PC-9 (cell line): ENCODE results near the gene ZNF613. TPM values are rescaled to one million over a fixed set of nuclear protein-coding genes. Genes with fewer than 3 reads are reported as not detected.
A peak's percentile ranks its signal among the peaks of the same experiment; 100 is the strongest.

ENCODE experiments used
- Bru-seq: library from RNA; stranded (reverse); fragments of 400-500 nt; gene quantifications from one replicate; lab custom pipeline; 2021; lab: Mats Ljungman, UMichigan
- BruChase-seq, 2 experiments: library from RNA; stranded (reverse); fragments of 400-500 nt; gene quantifications; one replicate each; lab custom pipeline; 2021; lab: Mats Ljungman, UMichigan
- BruUV-seq: library from RNA; stranded (reverse); fragments of 400-500 nt; replicated peaks from 2 replicates; lab custom pipeline; 2021; lab: Mats Ljungman, UMichigan
- CTCF ChIA-PET: fragments of 300-600 bp; sonication (Branson Sonifier 250); formaldehyde crosslinking; loops from one replicate; lab custom pipeline; 2022; ENCODE audit warnings: antibody characterized with exemption; lab: Charles Lee
- POLR2A ChIA-PET: fragments of 300-600 bp; sonication (Branson Sonifier 250); formaldehyde crosslinking; loops from one replicate; lab custom pipeline; 2022; ENCODE audit warnings: antibody characterized with exemption; ENCODE audit not compliant: unreplicated experiment; lab: Charles Lee
- DNase-seq, 2 experiments: peaks; one replicate each; pipeline versions ENCODE4 v3.0.0 to v3.0.0-alpha.2; 2015 to 2022; ENCODE audit warnings: mixed read lengths in 1 of 2
- H2AFZ ChIP-seq: fragments of 200-600 bp; sonication (generic); 2 replicates; pipeline ENCODE4 v1.8.1; 2017; ENCODE audit warnings: antibody characterized with exemption
- H3F3A ChIP-seq: fragments of 200-600 bp; sonication (generic); 2 replicates; pipeline ENCODE4 v1.8.1; 2017; ENCODE audit warnings: antibody characterized with exemption, mild to moderate bottlenecking, low read depth; ENCODE audit not compliant: insufficient read depth
- H3K27ac ChIP-seq: fragments of 200-600 bp; sonication (generic); 2 replicates; pipeline ENCODE4 v1.6.1; 2016; ENCODE audit warnings: mixed run types
- H3K27me3 ChIP-seq: fragments of 200-600 bp; sonication (generic); 2 replicates; pipeline ENCODE4 v1.6.1; 2016; ENCODE audit warnings: low read depth, mixed run types; ENCODE audit not compliant: insufficient read depth
- H3K36me3 ChIP-seq: fragments of 200-600 bp; sonication (generic); 2 replicates; pipeline ENCODE4 v1.6.1; 2016; ENCODE audit warnings: low read depth, mixed run types
- H3K4me1 ChIP-seq: fragments of 200-600 bp; sonication (generic); replicated peaks from 2 replicates; pipeline ENCODE4 v1.6.1; 2016; ENCODE audit warnings: mixed run types; ENCODE audit not compliant: insufficient read depth
- H3K4me2 ChIP-seq: fragments of 200-600 bp; sonication (generic); 2 replicates; pipeline ENCODE4 v1.6.1; 2017; ENCODE audit warnings: mixed run types
- H3K4me3 ChIP-seq: fragments of 200-600 bp; sonication (generic); 2 replicates; pipeline ENCODE4 v1.6.1; 2016; ENCODE audit warnings: mixed run types
- H3K79me2 ChIP-seq: fragments of 200-600 bp; sonication (generic); 2 replicates; pipeline ENCODE4 v1.6.1; 2017; ENCODE audit warnings: low read depth, mixed run types
- H3K9me2 ChIP-seq: fragments of 200-600 bp; sonication (generic); 2 replicates; pipeline ENCODE4 v1.8.1; 2017; ENCODE audit warnings: mild to moderate bottlenecking; ENCODE audit not compliant: insufficient read depth
- H3K9me3 ChIP-seq: fragments of 200-600 bp; sonication (generic); 2 replicates; pipeline ENCODE4 v1.8.1; 2016; ENCODE audit warnings: low read depth; ENCODE audit not compliant: insufficient read depth
- H4K20me1 ChIP-seq: fragments of 200-600 bp; sonication (generic); 2 replicates; pipeline ENCODE4 v1.8.1; 2017; ENCODE audit not compliant: insufficient read depth
- CTCF ChIP-seq: fragments of 200-600 bp; sonication (generic); conservative IDR thresholded peaks from 2 replicates; pipeline ENCODE4 v1.6.1; 2017; ENCODE audit warnings: mixed run types, antibody characterized with exemption, mild to moderate bottlenecking, moderate library complexity
- EZH2 ChIP-seq: fragments of 200-600 bp; sonication (generic); IDR thresholded peaks from 2 replicates; pipeline ENCODE4 v1.8.0; 2017; ENCODE audit warnings: antibody characterized with exemption, low read depth
- intact Hi-C: fragments of 100-400 bp; cut with micrococcal nuclease; formaldehyde crosslinking; loops from one replicate; pipeline ENCODE4 v1.10.0; 2022; ENCODE audit not compliant: unreplicated experiment
- long read RNA-seq: library from polyadenylated mRNA; stranded (forward); transcript quantifications from one replicate; pipeline ENCODE4 v2.0.0, GENCODE V29; 2022
- total RNA-seq: library from RNA; stranded (reverse); gene quantifications from 2 replicates; pipeline ENCODE4 v1.2.3, GENCODE V29; 2021

The ZNF613 gene
- total RNA-seq: 4.8 and 5.6 TPM in 2 replicates
- Bru-seq, nascent RNA: percentile 64 among the genes with signal in this experiment
- percentile 53 among the genes with signal in this experiment for BruChase-seq, experiment 1, labeled RNA remaining after a 2-hour chase
- percentile 46 among the genes with signal in this experiment for BruChase-seq, experiment 2, labeled RNA remaining after a 6-hour chase
- long read RNA-seq, partial matches to known transcripts: 1 of 9 reads
- long read RNA-seq, other reads (novel, unspliced or antisense): 4 of 9 reads

- intact Hi-C loops: loop anchor here (1.0 to 10.0 kb wide), 4 partner anchors 23 to 262 kb away; partner anchors contain the start of gene ZNF350
- H3K4me3 ChIP-seq: peak within 1 kb of the TSS; percentile 70
- no peaks in the 10 kb centered on the region for H3F3A ChIP-seq
- peak within 1 kb of the TSS; percentile 95 for H2AFZ ChIP-seq
- no peaks in the 10 kb centered on the region for H4K20me1 ChIP-seq
- ChIA-PET POLR2A (interaction anchor here (0.6 kb wide), 1 partner anchor 244 kb away, joined by 8 read pairs; the partner anchor contains the start of gene ZNF836), CTCF (no interaction called here)
- no peaks in the 10 kb centered on the region for H3K27me3 ChIP-seq
- no TSS peak for BruUV-seq
- peaks cover 46% of the 10 kb centered on the region for H3K9me3 ChIP-seq
- H3K4me2 ChIP-seq: peak within 1 kb of the TSS; percentile 81
- DNase-seq: peak; percentile 89 to 91
- peak within 1 kb of the TSS; percentile 69 for H3K27ac ChIP-seq
- H3K4me1 ChIP-seq: peaks cover 5% of the 10 kb centered on the region
- peaks cover 26% of the 10 kb centered on the region for H3K36me3 ChIP-seq
- H3K9me2 ChIP-seq: no peaks in the 10 kb centered on the region
- TF ChIP-seq CTCF: peak; percentile 55; the same call in 1 of the 2 replicates
- no peak for TF ChIP-seq EZH2
- peaks cover 13% of the 10 kb centered on the region for H3K79me2 ChIP-seq
These were observed at the start of gene ZNF613 for GRCh38 chr19:51926784-51927741. Gene ZNF613, plus strand, starts transcription at chr19:51927472. Its CDS starts 8,749 bp downstream, at chr19:51936221.

- Histone ChIP-seq H4K20me1 (no peaks in the 10 kb centered on the region), H2AFZ (no peak overlapping the region), H3K4me1 (no peaks in the 10 kb centered on the region), H3K27ac (no peak overlapping the region), H3K27me3 (no peaks in the 10 kb centered on the region), H3F3A (no peaks in the 10 kb centered on the region), H3K9me2 (no peaks in the 10 kb centered on the region; the same call in 1 of the 2 replicates), H3K9me3 (peaks cover 44% of the 10 kb centered on the region), H3K4me3 (no peak overlapping the region), H3K79me2 (no peaks in the 10 kb centered on the region), H3K36me3 (peaks cover 27% of the 10 kb centered on the region), H3K4me2 (no peak overlapping the region)
- TF ChIP-seq CTCF: no peak
- no peak for TF ChIP-seq EZH2
- BruUV-seq: no TSS peak
- intact Hi-C loops: no loop called here
- DNase-seq: no peak
- ChIA-PET POLR2A (no interaction called here), CTCF (no interaction called here)
These were observed 44.8 kb upstream of the ZNF613 start for GRCh38 chr19:51882518-51882917.

- Histone ChIP-seq H2AFZ (no peak overlapping the region), H3K36me3 (peaks cover 35% of the 10 kb centered on the region), H3K4me2 (no peak overlapping the region), H3K27ac (no peak overlapping the region), H4K20me1 (no peaks in the 10 kb centered on the region), H3F3A (no peaks in the 10 kb centered on the region), H3K4me3 (no peak overlapping the region), H3K4me1 (no peaks in the 10 kb centered on the region), H3K27me3 (no peaks in the 10 kb centered on the region), H3K9me2 (no peaks in the 10 kb centered on the region; the same call in 1 of the 2 replicates), H3K9me3 (peaks cover 58% of the 10 kb centered on the region), H3K79me2 (no peaks in the 10 kb centered on the region)
- no peak for DNase-seq
- POLR2A ChIA-PET: no interaction called here
- no TSS peak for BruUV-seq
- intact Hi-C loops: no loop called here
- TF ChIP-seq CTCF: no peak
- no peak for TF ChIP-seq EZH2
- CTCF ChIA-PET: no interaction called here
These were observed 42.6 kb upstream of the ZNF613 start for GRCh38 chr19:51884713-51885112.
